ENCODE data around the gene CDH23. TPM values are rescaled to one million over a fixed set of nuclear protein-coding genes. Genes with fewer than 3 reads are reported as not detected.

Gene CDH23
- total and polyA plus RNA-seq, 10 donors: 2.0 to 19.9 (median 11.0) TPM

DNA sequence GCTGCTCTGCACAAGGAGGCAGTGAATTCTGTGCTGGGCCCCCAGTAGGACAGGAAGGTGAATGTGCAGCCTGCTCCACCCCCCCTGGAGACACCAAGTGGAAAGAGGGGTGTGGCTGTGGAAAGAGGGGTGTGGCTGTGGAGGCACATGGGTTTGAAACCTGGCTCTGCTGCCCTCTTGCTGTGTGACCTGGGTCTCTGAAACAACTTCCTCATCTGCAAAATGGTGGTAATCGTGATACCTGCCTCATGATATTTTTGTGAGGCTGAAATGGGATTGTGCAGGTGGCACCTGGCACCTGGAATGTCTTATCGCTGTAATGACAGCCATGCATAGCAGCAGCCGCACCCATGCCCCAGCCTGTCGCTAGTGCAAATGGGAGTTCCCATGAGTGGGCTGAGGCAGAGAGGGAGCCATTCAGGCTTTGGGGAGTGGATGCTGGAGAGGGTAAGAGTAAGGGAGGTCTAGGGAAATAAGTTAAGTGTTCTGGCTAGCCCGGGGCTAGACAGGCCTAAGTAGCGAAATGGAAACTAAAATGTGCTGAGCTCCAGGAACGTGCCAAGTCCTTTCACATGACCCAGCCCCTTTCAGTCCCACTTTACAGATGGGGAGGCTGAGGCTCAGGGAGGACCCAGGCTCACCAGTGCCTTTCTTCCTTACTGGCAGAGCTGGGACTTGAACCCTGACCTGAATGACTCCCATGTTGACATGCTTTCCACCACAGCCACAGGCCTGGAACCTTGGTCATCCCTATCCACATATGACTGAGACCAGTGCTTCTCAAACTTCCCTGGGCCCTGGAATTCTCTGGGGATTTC is 287.8 kb downstream of the CDH23 start:
- Histone ChIP-seq H3K27ac (no peak overlapping the region), H3K4me3 (no peak overlapping the region), H3K9me3 (peaks cover 0 to 5% (median 0%) of the 10 kb centered on the region in 8 donors), H3K27me3 (replicated peaks in 1 of 7) (no peaks in the 10 kb centered on the region), H3K4me1 (peaks cover 0 to 9% (median 2%) of the 10 kb centered on the region in 6 donors), H3K36me3 (no peaks in the 10 kb centered on the region)
- 81 to 89% (median 81%) methylated on average over 7 of the region's 7 CpGs for WGBS, 5 donors
- intact Hi-C loops (cut with DNase I; ENCODE audit: low total_unique reads): no loop called here
- no peak for DNase-seq
- TF ChIP-seq POLR2AphosphoS5 (IDR thresholded peaks at IDR 0.05): no peak
- TF ChIP-seq, protein P1, sequence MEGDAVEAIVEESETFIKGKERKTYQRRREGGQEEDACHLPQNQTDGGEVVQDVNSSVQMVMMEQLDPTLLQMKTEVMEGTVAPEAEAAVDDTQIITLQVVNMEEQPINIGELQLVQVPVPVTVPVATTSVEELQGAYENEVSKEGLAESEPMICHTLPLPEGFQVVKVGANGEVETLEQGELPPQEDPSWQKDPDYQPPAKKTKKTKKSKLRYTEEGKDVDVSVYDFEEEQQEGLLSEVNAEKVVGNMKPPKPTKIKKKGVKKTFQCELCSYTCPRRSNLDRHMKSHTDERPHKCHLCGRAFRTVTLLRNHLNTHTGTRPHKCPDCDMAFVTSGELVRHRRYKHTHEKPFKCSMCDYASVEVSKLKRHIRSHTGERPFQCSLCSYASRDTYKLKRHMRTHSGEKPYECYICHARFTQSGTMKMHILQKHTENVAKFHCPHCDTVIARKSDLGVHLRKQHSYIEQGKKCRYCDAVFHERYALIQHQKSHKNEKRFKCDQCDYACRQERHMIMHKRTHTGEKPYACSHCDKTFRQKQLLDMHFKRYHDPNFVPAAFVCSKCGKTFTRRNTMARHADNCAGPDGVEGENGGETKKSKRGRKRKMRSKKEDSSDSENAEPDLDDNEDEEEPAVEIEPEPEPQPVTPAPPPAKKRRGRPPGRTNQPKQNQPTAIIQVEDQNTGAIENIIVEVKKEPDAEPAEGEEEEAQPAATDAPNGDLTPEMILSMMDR (IDR thresholded peaks at IDR 0.05 in 8 of 11, conservative IDR thresholded peaks at IDR 0.05 in 3 of 11): peak in 1 of 11 experiments; percentile 9

- Histone ChIP-seq H3K27ac (no peak overlapping the region), H3K36me3 (no peaks in the 10 kb centered on the region), H3K4me3 (no peak overlapping the region), H3K4me1 (peaks cover 0 to 6% (median 2%) of the 10 kb centered on the region in 6 donors), H3K9me3 (peaks cover 0 to 5% (median 0%) of the 10 kb centered on the region in 8 donors), H3K27me3 (replicated peaks in 1 of 7) (no peaks in the 10 kb centered on the region)
- TF ChIP-seq, protein P1 (IDR thresholded peaks at IDR 0.05 in 8 of 11, conservative IDR thresholded peaks at IDR 0.05 in 3 of 11): no peak
- TF ChIP-seq POLR2A (IDR thresholded peaks at IDR 0.05) (no peak), POLR2AphosphoS5 (IDR thresholded peaks at IDR 0.05) (no peak)
- 83 to 93% (median 91%) methylated on average over 13 of the region's 13 CpGs for WGBS, 5 donors
- intact Hi-C loops (cut with DNase I; ENCODE audit: low total_unique reads): no loop called here
- DNase-seq: no peak
Observed at GRCh38 chr10:71685554-71686232, 289.0 kb downstream of the CDH23 start.

DNA sequence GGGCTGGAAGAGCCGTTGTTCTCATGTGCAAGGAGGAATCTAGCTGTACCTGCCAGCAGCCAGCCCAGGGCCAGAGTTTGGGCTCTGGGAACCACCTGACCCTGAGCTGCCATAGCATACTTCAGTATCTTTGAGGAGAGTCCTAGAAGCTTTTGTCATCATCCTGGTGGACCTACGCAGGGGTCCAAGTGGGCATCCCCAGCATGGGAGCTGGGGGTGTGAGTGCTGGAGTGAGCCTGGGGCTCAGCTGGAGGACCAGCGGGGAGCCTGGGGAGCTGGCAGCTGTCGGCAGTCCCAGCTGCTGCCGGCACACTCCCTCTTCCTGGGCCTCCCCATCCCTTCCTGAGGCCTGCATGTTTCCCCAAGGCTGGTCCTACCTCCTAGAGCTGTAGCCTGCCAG is 290.4 kb downstream of the CDH23 start:
- WGBS, 5 donors: 79 to 91% (median 85%) methylated on average over 4 to 5 of the region's 5 CpGs
- no peaks in the 10 kb centered on the region for H3K27me3 ChIP-seq (replicated peaks in 1 of 7)
- peaks cover 0 to 6% (median 2%) of the 10 kb centered on the region in 6 donors for H3K4me1 ChIP-seq
- no peak for DNase-seq
- H3K27ac ChIP-seq: no peak overlapping the region
- intact Hi-C loops (cut with DNase I; ENCODE audit: low total_unique reads): no loop called here
- peaks cover 0 to 12% (median 2%) of the 10 kb centered on the region in 8 donors for H3K9me3 ChIP-seq
- no peak overlapping the region for H3K4me3 ChIP-seq
- H3K36me3 ChIP-seq: no peaks in the 10 kb centered on the region
- TF ChIP-seq POLR2AphosphoS5 (IDR thresholded peaks at IDR 0.05): no peak
- TF ChIP-seq POLR2A (IDR thresholded peaks at IDR 0.05): no peak
- TF ChIP-seq, protein P1 (IDR thresholded peaks at IDR 0.05 in 8 of 11, conservative IDR thresholded peaks at IDR 0.05 in 3 of 11): no peak

DNA sequence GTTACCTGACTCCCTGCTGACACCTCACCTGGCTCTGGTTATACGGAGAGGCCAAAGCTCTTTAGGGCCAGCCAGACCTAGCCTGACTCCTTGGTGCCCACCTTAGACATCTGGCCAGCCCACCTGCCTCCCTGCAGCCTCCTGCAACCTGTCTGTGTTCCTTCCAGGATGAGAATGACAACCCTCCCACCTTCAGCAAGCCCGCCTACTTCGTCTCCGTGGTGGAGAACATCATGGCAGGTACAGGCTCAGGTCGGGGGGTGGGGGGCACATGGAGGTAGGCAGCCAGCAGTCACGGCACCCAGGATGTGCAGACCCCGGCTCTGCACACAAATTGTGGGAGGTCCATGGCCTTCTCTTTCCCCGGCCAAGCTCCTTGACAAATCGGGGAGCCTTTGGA is 290.8 kb downstream of the CDH23 start:
- intact Hi-C loops (cut with DNase I; ENCODE audit: low total_unique reads): no loop called here
- no peak for DNase-seq
- 87 to 96% (median 91%) methylated on average over 6 to 9 of the region's 9 CpGs for WGBS, 5 donors

More for the DNA sequence above, 290.8 kb downstream of the CDH23 start:
- Histone ChIP-seq H3K9me3 (peaks cover 0 to 12% (median 2%) of the 10 kb centered on the region in 8 donors), H3K36me3 (no peaks in the 10 kb centered on the region), H3K27ac (no peak overlapping the region), H3K4me1 (peaks cover 0 to 6% (median 2%) of the 10 kb centered on the region in 6 donors), H3K4me3 (no peak overlapping the region), H3K27me3 (replicated peaks in 1 of 7) (no peaks in the 10 kb centered on the region)
- TF ChIP-seq, protein P1 (IDR thresholded peaks at IDR 0.05 in 8 of 11, conservative IDR thresholded peaks at IDR 0.05 in 3 of 11): no peak
- TF ChIP-seq POLR2A (IDR thresholded peaks at IDR 0.05) (no peak), POLR2AphosphoS5 (IDR thresholded peaks at IDR 0.05) (no peak)
